Astrocyte (in vitro differentiated cells and primary cell): ENCODE measurements around the gene PDE7B. TPM values are rescaled to one million over a fixed set of nuclear protein-coding genes. Genes with fewer than 3 reads are reported as not detected.

Source experiments
- DNase-seq: peaks from one replicate; pipeline ENCODE4 v3.0.0-alpha.2; 2010; ENCODE audit warnings: low read depth
- FAIRE-seq: peaks from 2 replicates; lab custom pipeline; 2011; peaks lifted over from hg19 to GRCh38; lab: Jason Lieb, UNC
- H2AFZ ChIP-seq: 2 replicates; pipeline ENCODE4 v1.6.0; 2012; ENCODE audit warnings: low read depth, low read length, inconsistent platforms
- H3K27ac ChIP-seq: 2 replicates; pipeline ENCODE4 v1.5.1; 2011; ENCODE audit warnings: low read depth, low read length, inconsistent platforms
- H3K27me3 ChIP-seq: 2 replicates; pipeline ENCODE4 v1.6.0; 2011; ENCODE audit warnings: low read length, inconsistent platforms; ENCODE audit not compliant: insufficient read depth
- H3K36me3 ChIP-seq: 2 replicates; pipeline ENCODE4 v1.5.1; 2011; ENCODE audit warnings: low read length, inconsistent platforms; ENCODE audit not compliant: insufficient read depth
- H3K4me1 ChIP-seq: 2 replicates; pipeline ENCODE4 v1.5.1; 2011; ENCODE audit warnings: low read length, inconsistent platforms; ENCODE audit not compliant: insufficient read depth
- H3K4me2 ChIP-seq: 2 replicates; pipeline ENCODE4 v1.6.0; 2012; ENCODE audit warnings: low read length, inconsistent platforms
- H3K4me3 ChIP-seq: 2 replicates; pipeline ENCODE4 v1.5.1; 2011; ENCODE audit warnings: low read depth, mild to moderate bottlenecking, low read length, inconsistent platforms; ENCODE audit not compliant: insufficient read depth
- H3K79me2 ChIP-seq: 2 replicates; pipeline ENCODE4 v1.6.0; 2012; ENCODE audit warnings: mild to moderate bottlenecking, low read length, inconsistent platforms; ENCODE audit not compliant: insufficient read depth
- H3K9ac ChIP-seq: 2 replicates; pipeline ENCODE4 v1.6.0; 2012; ENCODE audit warnings: mild to moderate bottlenecking, low read length, inconsistent platforms
- H3K9me3 ChIP-seq: 2 replicates; pipeline ENCODE4 v1.5.1; 2012; ENCODE audit warnings: low read depth, mild to moderate bottlenecking, low read length, inconsistent platforms; ENCODE audit not compliant: insufficient read depth
- H4K20me1 ChIP-seq: 2 replicates; pipeline ENCODE4 v1.6.0; 2012; ENCODE audit warnings: low read length, inconsistent platforms; ENCODE audit not compliant: insufficient read depth
- H3K27ac Mint-ChIP-seq: one replicate; pipeline ENCODE4 v1.8.0; 2021; ENCODE audit warnings: mild to moderate bottlenecking, mixed read lengths; ENCODE audit not compliant: unreplicated experiment
- H3K27me3 Mint-ChIP-seq: one replicate; pipeline ENCODE4 v1.8.0; 2021; ENCODE audit warnings: low read depth, mixed read lengths; ENCODE audit not compliant: unreplicated experiment
- H3K36me3 Mint-ChIP-seq: one replicate; pipeline ENCODE4 v1.8.0; 2021; ENCODE audit warnings: low read depth, mixed read lengths; ENCODE audit not compliant: unreplicated experiment
- H3K4me1 Mint-ChIP-seq: one replicate; pipeline ENCODE4 v1.8.0; 2021; ENCODE audit warnings: low read depth, mixed read lengths; ENCODE audit not compliant: unreplicated experiment
- H3K4me3 Mint-ChIP-seq: one replicate; pipeline ENCODE4 v1.8.0; 2021; ENCODE audit warnings: mild to moderate bottlenecking, moderate library complexity, mixed read lengths; ENCODE audit not compliant: unreplicated experiment
- H3K9me3 Mint-ChIP-seq: one replicate; pipeline ENCODE4 v1.8.0; 2021; ENCODE audit warnings: mild to moderate bottlenecking, mixed read lengths; ENCODE audit not compliant: unreplicated experiment
- EZH2 ChIP-seq: IDR thresholded peaks from 2 replicates; pipeline ENCODE4 v1.6.1; 2012; ENCODE audit warnings: mild to moderate bottlenecking, low read length, inconsistent platforms; ENCODE audit not compliant: insufficient read depth
- total RNA-seq: library from RNA; stranded (reverse); gene quantifications from 2 replicates; pipeline ENCODE4 v1.2.1, GENCODE V29; 2021
- TF ChIP-seq, protein P1 (sequence below): IDR thresholded peaks from 2 replicates; pipeline ENCODE4 v1.5.1; 2011; ENCODE audit warnings: low read depth, mild to moderate bottlenecking, inconsistent platforms, low read length, moderate library complexity; ENCODE audit not compliant: insufficient read depth

PDE7B gene
- total RNA-seq, 1 donor from 2014 or later: 0.27 TPM

DNA sequence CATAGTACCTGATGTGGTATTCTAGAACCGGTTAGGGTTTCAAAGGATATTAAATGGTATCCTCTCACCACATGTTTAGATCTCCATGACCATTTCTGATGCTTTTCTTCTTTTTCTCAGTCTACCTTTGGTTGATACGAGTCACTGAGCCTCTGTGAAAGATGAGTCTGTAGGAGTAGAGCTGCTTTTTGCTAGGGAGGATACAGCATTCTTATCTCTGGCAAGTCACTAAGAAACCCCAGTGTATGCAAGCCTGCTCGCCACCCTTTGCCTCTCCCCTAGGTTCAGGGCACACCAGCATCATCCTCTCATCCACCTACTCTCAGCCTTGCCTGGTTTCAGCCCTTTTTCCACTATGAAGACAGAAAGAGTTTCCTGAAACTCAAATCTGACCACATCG lies 308.7 kb downstream of the PDE7B start:
- TF ChIP-seq EZH2: no peak
- TF ChIP-seq, protein P1, sequence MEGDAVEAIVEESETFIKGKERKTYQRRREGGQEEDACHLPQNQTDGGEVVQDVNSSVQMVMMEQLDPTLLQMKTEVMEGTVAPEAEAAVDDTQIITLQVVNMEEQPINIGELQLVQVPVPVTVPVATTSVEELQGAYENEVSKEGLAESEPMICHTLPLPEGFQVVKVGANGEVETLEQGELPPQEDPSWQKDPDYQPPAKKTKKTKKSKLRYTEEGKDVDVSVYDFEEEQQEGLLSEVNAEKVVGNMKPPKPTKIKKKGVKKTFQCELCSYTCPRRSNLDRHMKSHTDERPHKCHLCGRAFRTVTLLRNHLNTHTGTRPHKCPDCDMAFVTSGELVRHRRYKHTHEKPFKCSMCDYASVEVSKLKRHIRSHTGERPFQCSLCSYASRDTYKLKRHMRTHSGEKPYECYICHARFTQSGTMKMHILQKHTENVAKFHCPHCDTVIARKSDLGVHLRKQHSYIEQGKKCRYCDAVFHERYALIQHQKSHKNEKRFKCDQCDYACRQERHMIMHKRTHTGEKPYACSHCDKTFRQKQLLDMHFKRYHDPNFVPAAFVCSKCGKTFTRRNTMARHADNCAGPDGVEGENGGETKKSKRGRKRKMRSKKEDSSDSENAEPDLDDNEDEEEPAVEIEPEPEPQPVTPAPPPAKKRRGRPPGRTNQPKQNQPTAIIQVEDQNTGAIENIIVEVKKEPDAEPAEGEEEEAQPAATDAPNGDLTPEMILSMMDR: no peak
- H3K9ac ChIP-seq: no peak overlapping the region
- Mint-ChIP-seq H3K4me1 (no peaks in the 10 kb centered on the region), H3K36me3 (no peaks in the 10 kb centered on the region), H3K27ac (no peak overlapping the region), H3K9me3 (peaks cover 6% of the 10 kb centered on the region), H3K27me3 (no peaks in the 10 kb centered on the region), H3K4me3 (no peak overlapping the region)
- no peak overlapping the region for H3K27ac ChIP-seq
- H3K4me3 ChIP-seq: no peak overlapping the region
- no peaks in the 10 kb centered on the region for H3K27me3 ChIP-seq
- H3K79me2 ChIP-seq: no peaks in the 10 kb centered on the region
- H3K4me2 ChIP-seq: no peak overlapping the region
- no peaks in the 10 kb centered on the region for H3K36me3 ChIP-seq
- H2AFZ ChIP-seq: no peak overlapping the region
- no peaks in the 10 kb centered on the region for H3K4me1 ChIP-seq
- no peaks in the 10 kb centered on the region for H4K20me1 ChIP-seq
- no peaks in the 10 kb centered on the region for H3K9me3 ChIP-seq
- FAIRE-seq (no peak), DNase-seq (no peak)

DNA sequence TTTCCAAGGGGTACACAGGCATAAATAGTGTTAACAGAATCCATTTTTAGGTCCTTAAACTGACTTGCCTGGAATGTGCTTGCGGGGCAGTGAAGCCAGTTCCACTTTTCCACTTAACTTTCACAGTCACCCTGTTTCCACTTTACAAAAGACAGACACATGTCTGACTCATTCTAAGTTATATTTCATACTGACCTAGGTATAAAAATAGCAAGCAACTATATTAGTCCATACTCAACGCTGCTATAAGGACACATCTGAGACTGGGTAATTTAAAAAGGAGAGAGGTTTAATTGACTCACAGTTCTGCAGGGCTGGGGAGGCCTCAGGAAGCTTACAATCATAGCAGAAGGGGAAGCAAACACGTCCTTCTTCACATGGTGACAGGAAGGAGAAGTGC lies 310.4 kb downstream of the PDE7B start:
- Mint-ChIP-seq H3K4me3 (no peak overlapping the region), H3K4me1 (no peaks in the 10 kb centered on the region), H3K9me3 (peaks cover 8% of the 10 kb centered on the region), H3K27me3 (no peaks in the 10 kb centered on the region), H3K36me3 (no peaks in the 10 kb centered on the region), H3K27ac (no peak overlapping the region)
- DNase-seq (no peak), FAIRE-seq (no peak)
- no peaks in the 10 kb centered on the region for H3K9me3 ChIP-seq
- H2AFZ ChIP-seq: no peak overlapping the region
- H3K4me2 ChIP-seq: no peak overlapping the region
- H3K36me3 ChIP-seq: no peaks in the 10 kb centered on the region
- H3K27ac ChIP-seq: no peak overlapping the region
- H3K27me3 ChIP-seq: no peaks in the 10 kb centered on the region
- TF ChIP-seq, protein P1: no peak
- TF ChIP-seq EZH2: no peak
- no peaks in the 10 kb centered on the region for H4K20me1 ChIP-seq
- H3K79me2 ChIP-seq: no peaks in the 10 kb centered on the region
- H3K4me3 ChIP-seq: no peak overlapping the region
- no peak overlapping the region for H3K9ac ChIP-seq
- no peaks in the 10 kb centered on the region for H3K4me1 ChIP-seq

DNA sequence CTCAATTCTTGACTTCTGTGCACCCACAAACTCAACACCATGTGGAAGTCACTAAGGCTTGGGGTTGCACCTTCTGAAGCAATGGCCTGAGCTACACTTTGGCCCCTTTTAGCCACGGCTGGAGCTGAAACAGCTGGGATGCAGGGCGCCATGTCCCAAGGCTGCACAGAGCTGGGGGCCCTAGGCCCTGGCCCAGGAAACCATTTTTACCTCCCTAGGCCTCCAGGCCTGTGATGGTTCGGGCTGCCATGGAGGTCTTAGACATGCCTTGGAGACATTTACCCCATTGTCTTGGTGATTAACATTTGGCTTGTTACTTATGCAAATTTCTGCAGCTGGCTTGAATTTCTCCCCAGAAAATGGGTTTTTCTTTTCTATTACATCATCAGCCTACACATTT lies 311.8 kb downstream of the PDE7B start:
- H4K20me1 ChIP-seq: no peaks in the 10 kb centered on the region
- Mint-ChIP-seq H3K4me3 (no peak overlapping the region), H3K27ac (no peak overlapping the region), H3K4me1 (no peaks in the 10 kb centered on the region), H3K9me3 (peaks cover 11% of the 10 kb centered on the region), H3K36me3 (no peaks in the 10 kb centered on the region), H3K27me3 (no peaks in the 10 kb centered on the region)
- no peaks in the 10 kb centered on the region for H3K36me3 ChIP-seq
- no peaks in the 10 kb centered on the region for H3K79me2 ChIP-seq
- H3K9ac ChIP-seq: no peak overlapping the region
- no peaks in the 10 kb centered on the region for H3K9me3 ChIP-seq
- no peak overlapping the region for H3K4me3 ChIP-seq
- no peak for DNase-seq
- H3K4me2 ChIP-seq: no peak overlapping the region
- H2AFZ ChIP-seq: no peak overlapping the region
- TF ChIP-seq EZH2: no peak
- TF ChIP-seq, protein P1: no peak
- no peaks in the 10 kb centered on the region for H3K4me1 ChIP-seq
- H3K27me3 ChIP-seq: no peaks in the 10 kb centered on the region
- no peak for FAIRE-seq
- H3K27ac ChIP-seq: no peak overlapping the region
